ENCODE measurements around the gene SLC6A5. TPM values are rescaled to one million over a fixed set of nuclear protein-coding genes. Genes with fewer than 3 reads are reported as not detected.

SLC6A5 gene
- total and polyA plus RNA-seq, 2 of the 4 experiments (the other 2 are of a cell fraction): not detected

DNA sequence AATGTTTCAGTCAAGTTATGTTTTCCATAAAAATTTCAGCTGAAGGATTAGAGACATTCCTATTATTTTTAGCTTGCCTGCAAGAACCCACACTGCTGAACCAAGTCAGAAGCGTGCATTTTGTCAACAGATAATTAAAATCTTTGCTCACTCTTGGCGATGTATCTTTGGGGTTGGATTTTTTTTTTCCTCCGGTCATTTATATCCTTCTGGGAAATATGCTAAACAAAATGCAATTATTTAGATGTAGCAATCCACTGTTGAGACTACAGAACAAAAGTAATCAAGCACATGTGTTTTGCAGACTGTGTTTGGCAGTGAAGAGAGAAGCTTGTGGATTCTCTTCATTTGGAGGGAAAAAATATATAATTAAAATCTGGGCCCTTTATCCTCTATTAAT is 54.6 kb downstream of the SLC6A5 start:
- H3K4me2 ChIP-seq (ENCODE audit: low read depth, low read length): no peak overlapping the region
- H3K56ac ChIP-seq (ENCODE audit: extremely low read depth, insufficient read depth, low read length): no peak overlapping the region
- no peak overlapping the region for H3K14ac ChIP-seq (replicated peaks; ENCODE audit: low read depth, low read length)
- no peak overlapping the region for H3K4ac ChIP-seq (ENCODE audit: low read depth, low read length)
- H4K91ac ChIP-seq (ENCODE audit: insufficient read depth, low read depth, low read length): no peak overlapping the region
- H4K5ac ChIP-seq (ENCODE audit: low read depth, low read length): no peak overlapping the region
- no peak overlapping the region for H2BK20ac ChIP-seq (ENCODE audit: low read depth, low read length)
- H3K4me3 ChIP-seq (ENCODE audit: insufficient read depth, low read depth, low read length): no peak overlapping the region
- H2BK15ac ChIP-seq (ENCODE audit: low read depth, low read length): no peak overlapping the region
- intact Hi-C loops (cut with micrococcal nuclease) (no loop called here), in situ Hi-C loops (cut with MboI; ENCODE audit: low sequenced_read_pairs) (no loop called here), dilution Hi-C loops (cut with HindIII; ENCODE audit: low sequenced_read_pairs, unreplicated experiment) (no loop called here)
- H3K23ac ChIP-seq (ENCODE audit: low read depth, low read length): no peak overlapping the region
- no peaks in the 10 kb centered on the region for H4K20me1 ChIP-seq (ENCODE audit: insufficient read depth, low read length)
- ATAC-seq (ENCODE audit: low read depth) (no peak), DNase-seq (no peak)
- H3K27me3 ChIP-seq (ENCODE audit: control insufficient read depth, insufficient read depth, low read length): no peaks in the 10 kb centered on the region
- TF ChIP-seq BHLHE40 (IDR thresholded peaks at IDR 0.05; ENCODE audit: low read depth, low read length) (no peak), CHD1 (IDR thresholded peaks at IDR 0.05; ENCODE audit: low read depth, low read length) (no peak), MXI1 (IDR thresholded peaks at IDR 0.05; ENCODE audit: borderline replicate concordance, low read depth, low read length) (no peak), POLR2A (IDR thresholded peaks at IDR 0.05; ENCODE audit: low read depth, low read length) (no peak), MAFK (IDR thresholded peaks at IDR 0.05; ENCODE audit: low read depth, low read length) (no peak), FOS (IDR thresholded peaks at IDR 0.05; ENCODE audit: low read depth, low read length) (no peak)
- TF ChIP-seq, protein P1, sequence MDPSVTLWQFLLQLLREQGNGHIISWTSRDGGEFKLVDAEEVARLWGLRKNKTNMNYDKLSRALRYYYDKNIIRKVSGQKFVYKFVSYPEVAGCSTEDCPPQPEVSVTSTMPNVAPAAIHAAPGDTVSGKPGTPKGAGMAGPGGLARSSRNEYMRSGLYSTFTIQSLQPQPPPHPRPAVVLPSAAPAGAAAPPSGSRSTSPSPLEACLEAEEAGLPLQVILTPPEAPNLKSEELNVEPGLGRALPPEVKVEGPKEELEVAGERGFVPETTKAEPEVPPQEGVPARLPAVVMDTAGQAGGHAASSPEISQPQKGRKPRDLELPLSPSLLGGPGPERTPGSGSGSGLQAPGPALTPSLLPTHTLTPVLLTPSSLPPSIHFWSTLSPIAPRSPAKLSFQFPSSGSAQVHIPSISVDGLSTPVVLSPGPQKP (IDR thresholded peaks at IDR 0.05; ENCODE audit: borderline replicate concordance, low read depth, low read length): no peak
- no peaks in the 10 kb centered on the region for H3K36me3 ChIP-seq (ENCODE audit: control insufficient read depth, insufficient read depth, low read length)
- WGBS, 2 experiments (ENCODE audit: extremely low coverage in 2 of 2, insufficient read length in 1 of 2): no CpG with 5 or more reads among the region's 3 CpGs
- no peaks in the 10 kb centered on the region for H3K4me1 ChIP-seq (ENCODE audit: control insufficient read depth, insufficient read depth, low read length)
- no peaks in the 10 kb centered on the region for H3K79me1 ChIP-seq (ENCODE audit: low read depth in 1 of 2, low read length in 2 of 2)
- H4K8ac ChIP-seq (ENCODE audit: low read depth in 2 of 2, low read length in 2 of 2): no peak overlapping the region
- no peak overlapping the region for H2BK120ac ChIP-seq (ENCODE audit: low read depth, low read length)
- no peak overlapping the region for H3K18ac ChIP-seq (ENCODE audit: low read depth, low read length)
- H2BK5ac ChIP-seq (ENCODE audit: low read depth, low read length, poor library complexity, severe bottlenecking): no peak overlapping the region
- H3K9me1 ChIP-seq (ENCODE audit: insufficient read depth, low read length): no peaks in the 10 kb centered on the region
- no peak overlapping the region for H2AK5ac ChIP-seq (ENCODE audit: low read depth, low read length)
- ChIA-PET POLR2A (ENCODE audit: unreplicated experiment) (no interaction called here), CTCF (interaction anchor here (0.7 kb wide), 1 partner anchor 228 kb away, joined by 5 read pairs; no protein-coding TSS in a partner anchor)
- no peak overlapping the region for H3K27ac ChIP-seq (ENCODE audit: insufficient read depth, low read length)
- no peaks in the 10 kb centered on the region for H3K9me3 ChIP-seq (ENCODE audit: control insufficient read depth, insufficient read depth, low read length)
- no TSS peak for BruUV-seq (replicated peaks)
- H3K9ac ChIP-seq (ENCODE audit: low read depth, low read length): no peak overlapping the region
- no peak overlapping the region for H2AK9ac ChIP-seq (replicated peaks; ENCODE audit: low read depth, low read length, poor library complexity)
- H2AFZ ChIP-seq (replicated peaks; ENCODE audit: low read length, poor library complexity): no peak overlapping the region

All from IMR-90 (cell line).